Measurements from ENCODE around the gene USP53.
"Not testable (repeated sequence)": the region's sequence is repeated elsewhere in the genome, so short reads cannot be mapped to it uniquely, and the experiment has no call there.

Gene USP53

DNA sequence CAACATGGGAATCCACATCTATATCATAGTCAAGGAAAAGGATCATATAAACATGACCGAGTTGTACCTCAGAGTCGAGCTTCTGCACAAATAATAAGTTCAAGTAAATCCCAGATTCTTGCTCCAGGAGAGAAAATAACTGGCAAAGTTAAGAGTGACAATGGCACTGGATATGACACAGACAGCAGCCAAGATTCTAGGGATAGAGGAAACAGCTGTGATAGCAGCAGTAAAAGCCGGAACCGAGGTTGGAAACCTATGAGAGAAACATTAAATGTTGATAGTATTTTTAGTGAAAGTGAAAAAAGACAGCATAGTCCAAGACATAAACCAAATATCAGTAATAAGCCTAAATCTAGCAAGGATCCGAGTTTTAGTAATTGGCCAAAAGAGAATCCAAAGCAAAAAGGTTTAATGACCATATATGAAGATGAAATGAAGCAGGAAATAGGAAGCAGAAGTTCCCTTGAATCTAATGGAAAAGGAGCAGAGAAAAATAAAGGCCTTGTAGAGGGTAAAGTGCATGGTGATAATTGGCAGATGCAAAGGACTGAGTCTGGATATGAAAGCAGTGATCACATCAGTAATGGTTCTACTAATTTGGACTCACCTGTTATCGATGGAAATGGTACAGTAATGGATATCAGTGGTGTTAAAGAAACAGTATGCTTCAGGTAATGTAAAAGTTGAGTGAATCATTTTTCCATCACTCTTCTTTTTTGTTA is 59.0 kb downstream of the USP53 start:
- Histone ChIP-seq H3K4me3 (ENCODE audit: low read length) (no peak overlapping the region), H3K9ac (ENCODE audit: low read length) (no peak overlapping the region), H3K4me1 (ENCODE audit: control insufficient read depth, insufficient read depth, low read length) (peaks cover 7% of the 10 kb centered on the region), H3K36me3 (ENCODE audit: control insufficient read depth, insufficient read depth, low read length, severe bottlenecking) (peaks cover 69% of the 10 kb centered on the region), H3K27me3 (replicated peaks; ENCODE audit: control insufficient read depth, insufficient read depth, low read length) (no peaks in the 10 kb centered on the region), H3K9me3 (ENCODE audit: control insufficient read depth, low read length) (no peaks in the 10 kb centered on the region)
- DNase-seq (ENCODE audit: low read depth) = no peak

GRCh38 chr4:119279541-119279940 is 67.0 kb downstream of the USP53 start:
- H3K4me1 ChIP-seq (ENCODE audit: control insufficient read depth, insufficient read depth, low read length) = peaks cover 38% of the 10 kb centered on the region
- peaks cover 41% of the 10 kb centered on the region for H3K36me3 ChIP-seq (ENCODE audit: control insufficient read depth, insufficient read depth, low read length, severe bottlenecking)
- H3K9ac ChIP-seq (ENCODE audit: low read length); H3K4me3 ChIP-seq (ENCODE audit: low read length); H3K9me3 ChIP-seq (ENCODE audit: control insufficient read depth, low read length); H3K27me3 ChIP-seq (replicated peaks; ENCODE audit: control insufficient read depth, insufficient read depth, low read length); DNase-seq (ENCODE audit: low read depth): not testable (repeated sequence)

- H3K9me3 ChIP-seq (ENCODE audit: control insufficient read depth, low read length); H3K9ac ChIP-seq (ENCODE audit: low read length); H3K4me3 ChIP-seq (ENCODE audit: low read length); DNase-seq (ENCODE audit: low read depth); H3K27me3 ChIP-seq (replicated peaks; ENCODE audit: control insufficient read depth, insufficient read depth, low read length): not testable (repeated sequence)
- H3K4me1 ChIP-seq (ENCODE audit: control insufficient read depth, insufficient read depth, low read length) = peaks cover 42% of the 10 kb centered on the region
- peaks cover 45% of the 10 kb centered on the region for H3K36me3 ChIP-seq (ENCODE audit: control insufficient read depth, insufficient read depth, low read length, severe bottlenecking)
These were observed 67.4 kb downstream of the USP53 start for GRCh38 chr4:119279945-119280344.

DNA sequence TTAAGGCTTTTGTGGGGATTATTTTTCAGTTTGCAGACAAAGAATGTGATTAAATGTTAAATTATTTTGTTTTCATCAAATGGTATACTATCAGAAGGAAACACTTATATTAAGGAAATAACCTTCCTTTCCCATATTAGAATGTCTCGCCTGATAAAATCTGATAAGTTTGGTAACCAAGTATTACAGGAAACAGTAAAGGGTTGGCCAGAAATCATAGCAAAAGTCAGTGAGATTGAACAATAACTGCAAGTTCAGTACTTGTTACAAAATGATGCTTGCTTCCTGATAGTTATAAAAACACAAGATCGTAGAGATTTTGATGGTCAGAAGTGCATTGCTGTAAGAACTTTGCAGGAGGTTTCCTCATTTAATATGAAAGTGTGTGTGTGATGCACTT is 68.9 kb downstream of the USP53 start:
- no peak overlapping the region for H3K4me3 ChIP-seq (ENCODE audit: low read length)
- H3K9ac ChIP-seq (ENCODE audit: low read length) = no peak overlapping the region
- H3K27me3 ChIP-seq (replicated peaks; ENCODE audit: control insufficient read depth, insufficient read depth, low read length) = no peaks in the 10 kb centered on the region
- H3K9me3 ChIP-seq (ENCODE audit: control insufficient read depth, low read length) = no peaks in the 10 kb centered on the region
- no peak for DNase-seq (ENCODE audit: low read depth)
- peaks cover 56% of the 10 kb centered on the region for H3K4me1 ChIP-seq (ENCODE audit: control insufficient read depth, insufficient read depth, low read length)
- H3K36me3 ChIP-seq (ENCODE audit: control insufficient read depth, insufficient read depth, low read length, severe bottlenecking) = peaks cover 55% of the 10 kb centered on the region

DNA sequence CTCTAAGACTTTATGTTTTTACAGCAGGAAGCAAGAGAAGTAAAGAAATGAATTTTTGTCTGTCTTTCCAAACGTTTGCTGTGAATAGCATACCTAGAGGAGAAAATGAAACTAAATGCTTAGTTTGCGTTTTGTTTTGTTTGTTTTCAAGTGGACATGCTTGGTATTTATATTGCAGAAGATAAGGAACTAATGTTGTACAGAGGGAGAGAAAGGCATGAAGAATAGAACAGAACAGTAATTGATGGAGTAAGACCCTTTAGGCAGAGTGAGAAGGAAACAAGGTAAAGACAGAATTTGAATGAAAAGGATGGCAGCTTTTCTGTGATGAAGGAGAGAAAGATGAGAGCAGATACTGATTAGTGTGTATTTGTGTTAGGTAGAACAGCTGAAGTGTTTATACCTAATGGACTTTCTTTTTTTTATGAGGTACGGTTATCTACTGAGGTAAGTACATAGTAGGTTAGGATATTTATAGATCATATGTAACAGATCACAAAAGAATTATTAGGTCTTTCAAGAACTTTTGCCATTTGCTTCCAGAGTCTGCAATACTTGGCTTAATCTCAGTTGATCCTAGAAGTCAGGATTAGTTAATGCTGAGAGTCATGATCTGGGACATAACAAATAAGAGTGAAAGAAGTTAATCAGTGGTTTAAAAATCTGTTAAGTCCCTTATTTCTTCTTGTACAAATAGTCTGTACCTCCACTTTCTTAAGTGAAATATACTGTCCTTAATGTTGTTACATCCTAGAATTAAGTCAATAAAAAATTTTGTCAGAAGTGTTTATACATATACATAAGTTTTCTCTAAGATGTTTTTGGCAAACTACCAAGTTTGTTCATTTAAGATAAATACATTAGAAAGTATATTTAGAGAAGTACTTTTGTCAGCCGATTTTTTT is 72.6 kb downstream of the USP53 start:
- DNase-seq (ENCODE audit: low read depth) = peak; percentile 63
- no peaks in the 10 kb centered on the region for H3K9me3 ChIP-seq (ENCODE audit: control insufficient read depth, low read length)
- H3K4me3 ChIP-seq (ENCODE audit: low read length) = peak overlapping the region; percentile 64
- H3K9ac ChIP-seq (ENCODE audit: low read length) = peak overlapping the region; percentile 73
- H3K4me1 ChIP-seq (ENCODE audit: control insufficient read depth, insufficient read depth, low read length) = peaks cover 55% of the 10 kb centered on the region
- peaks cover 80% of the 10 kb centered on the region for H3K36me3 ChIP-seq (ENCODE audit: control insufficient read depth, insufficient read depth, low read length, severe bottlenecking)
- no peaks in the 10 kb centered on the region for H3K27me3 ChIP-seq (replicated peaks; ENCODE audit: control insufficient read depth, insufficient read depth, low read length)

DNA sequence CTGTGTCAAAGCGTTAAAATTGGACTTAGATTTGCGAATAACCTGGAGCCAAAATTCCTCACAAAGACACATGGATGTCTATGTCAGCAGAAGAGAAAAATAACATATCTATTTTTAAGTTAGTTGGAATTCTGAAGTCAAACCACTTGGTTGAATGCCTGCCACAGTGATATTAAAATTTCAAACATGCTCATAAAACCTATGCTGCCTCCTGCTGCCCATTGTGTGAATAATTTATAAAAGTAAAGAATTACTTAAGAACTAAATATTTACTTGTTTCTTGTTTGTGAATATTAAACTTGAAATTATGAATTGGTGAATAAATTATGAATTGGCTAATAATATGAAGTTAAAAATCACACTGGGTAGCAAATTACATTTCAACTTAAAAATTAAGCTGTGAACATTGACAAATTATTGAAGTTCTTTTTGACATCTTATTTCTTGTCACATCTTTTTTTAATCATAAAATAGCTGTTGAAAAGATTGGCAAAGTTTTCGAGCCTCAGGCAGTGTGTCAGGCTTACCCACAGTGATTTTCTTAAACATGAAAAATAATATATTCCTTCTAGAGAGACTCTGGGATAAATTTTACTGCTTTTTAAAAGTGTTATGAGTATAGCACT is 74.0 kb downstream of the USP53 start:
- no peaks in the 10 kb centered on the region for H3K27me3 ChIP-seq (replicated peaks; ENCODE audit: control insufficient read depth, insufficient read depth, low read length)
- H3K4me1 ChIP-seq (ENCODE audit: control insufficient read depth, insufficient read depth, low read length) = peaks cover 43% of the 10 kb centered on the region
- DNase-seq (ENCODE audit: low read depth) = peak; percentile 89
- H3K4me3 ChIP-seq (ENCODE audit: low read length) = no peak overlapping the region
- H3K36me3 ChIP-seq (ENCODE audit: control insufficient read depth, insufficient read depth, low read length, severe bottlenecking) = peaks cover 80% of the 10 kb centered on the region
- H3K9me3 ChIP-seq (ENCODE audit: control insufficient read depth, low read length) = no peaks in the 10 kb centered on the region
- peak overlapping the region; percentile 73 for H3K9ac ChIP-seq (ENCODE audit: low read length)

GRCh38 chr4:119289313-119289712 is 76.8 kb downstream of the USP53 start:
- H3K4me3 ChIP-seq (ENCODE audit: low read length) = no peak overlapping the region
- H3K27me3 ChIP-seq (replicated peaks; ENCODE audit: control insufficient read depth, insufficient read depth, low read length) = no peaks in the 10 kb centered on the region
- peaks cover 19% of the 10 kb centered on the region for H3K4me1 ChIP-seq (ENCODE audit: control insufficient read depth, insufficient read depth, low read length)
- H3K36me3 ChIP-seq (ENCODE audit: control insufficient read depth, insufficient read depth, low read length, severe bottlenecking) = peaks cover 89% of the 10 kb centered on the region
- H3K9me3 ChIP-seq (ENCODE audit: control insufficient read depth, low read length) = no peaks in the 10 kb centered on the region
- no peak for DNase-seq (ENCODE audit: low read depth)
- H3K9ac ChIP-seq (ENCODE audit: low read length) = no peak overlapping the region

- H3K4me1 ChIP-seq (ENCODE audit: control insufficient read depth, insufficient read depth, low read length) = peaks cover 7% of the 10 kb centered on the region
- H3K9me3 ChIP-seq (ENCODE audit: control insufficient read depth, low read length) = no peaks in the 10 kb centered on the region
- peaks cover 89% of the 10 kb centered on the region for H3K36me3 ChIP-seq (ENCODE audit: control insufficient read depth, insufficient read depth, low read length, severe bottlenecking)
- no peak overlapping the region for H3K9ac ChIP-seq (ENCODE audit: low read length)
- H3K27me3 ChIP-seq (replicated peaks; ENCODE audit: control insufficient read depth, insufficient read depth, low read length) = no peaks in the 10 kb centered on the region
- H3K4me3 ChIP-seq (ENCODE audit: low read length) = no peak overlapping the region
- no peak for DNase-seq (ENCODE audit: low read depth)
These were observed 78.1 kb downstream of the USP53 start for GRCh38 chr4:119290598-119290997.

DNA sequence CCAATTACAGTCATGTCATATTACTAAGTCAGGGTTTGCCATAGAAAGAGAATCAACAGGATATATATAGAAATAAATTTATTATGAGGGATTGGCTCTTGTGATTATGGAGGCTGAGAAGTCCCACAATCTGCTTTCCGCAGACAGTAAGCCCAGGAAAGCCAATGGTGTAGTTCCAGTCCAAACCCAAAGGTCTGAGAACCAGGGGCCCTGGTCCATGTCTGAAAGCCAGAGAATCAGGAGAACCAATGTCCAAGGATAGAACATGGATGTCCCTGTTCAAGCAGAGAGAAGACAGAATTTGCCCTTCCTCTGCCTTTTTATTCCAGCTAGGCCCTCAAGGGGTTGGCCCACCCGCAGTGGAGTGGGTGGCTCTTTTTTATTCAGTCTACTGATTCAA is 83.8 kb downstream of the USP53 start:
- Histone ChIP-seq H3K4me1 (ENCODE audit: control insufficient read depth, insufficient read depth, low read length) (peaks cover 29% of the 10 kb centered on the region), H3K9ac (ENCODE audit: low read length) (no peak overlapping the region), H3K27me3 (replicated peaks; ENCODE audit: control insufficient read depth, insufficient read depth, low read length) (no peaks in the 10 kb centered on the region), H3K9me3 (ENCODE audit: control insufficient read depth, low read length) (no peaks in the 10 kb centered on the region), H3K36me3 (ENCODE audit: control insufficient read depth, insufficient read depth, low read length, severe bottlenecking) (peaks cover 75% of the 10 kb centered on the region), H3K4me3 (ENCODE audit: low read length) (no peak overlapping the region)
- no peak for DNase-seq (ENCODE audit: low read depth)

- Histone ChIP-seq H3K9ac (ENCODE audit: low read length) (peak overlapping the region; percentile 93), H3K27me3 (replicated peaks; ENCODE audit: control insufficient read depth, insufficient read depth, low read length) (no peaks in the 10 kb centered on the region), H3K4me3 (ENCODE audit: low read length) (peak overlapping the region; percentile 88), H3K36me3 (ENCODE audit: control insufficient read depth, insufficient read depth, low read length, severe bottlenecking) (peaks cover 61% of the 10 kb centered on the region), H3K9me3 (ENCODE audit: control insufficient read depth, low read length) (no peaks in the 10 kb centered on the region), H3K4me1 (ENCODE audit: control insufficient read depth, insufficient read depth, low read length) (peaks cover 29% of the 10 kb centered on the region)
- DNase-seq (ENCODE audit: low read depth) = no peak
These were observed 85.3 kb downstream of the USP53 start for GRCh38 chr4:119297795-119298194.

GRCh38 chr4:119299260-119299671 is 86.8 kb downstream of the USP53 start:
- Histone ChIP-seq H3K4me3 (ENCODE audit: low read length) (peak overlapping the region; percentile 88), H3K9me3 (ENCODE audit: control insufficient read depth, low read length) (no peaks in the 10 kb centered on the region), H3K36me3 (ENCODE audit: control insufficient read depth, insufficient read depth, low read length, severe bottlenecking) (peaks cover 46% of the 10 kb centered on the region), H3K9ac (ENCODE audit: low read length) (peak overlapping the region; percentile 93), H3K4me1 (ENCODE audit: control insufficient read depth, insufficient read depth, low read length) (peaks cover 29% of the 10 kb centered on the region), H3K27me3 (replicated peaks; ENCODE audit: control insufficient read depth, insufficient read depth, low read length) (no peaks in the 10 kb centered on the region)
- peak; percentile 36 for DNase-seq (ENCODE audit: low read depth)
